A673 (cell line): ENCODE measurements around the gene SLC35F1.

Experiments
- CTCF ChIP-seq: fragments of 300-800, 200-600 bp; sonication (generic); conservative IDR thresholded peaks from 2 replicates; pipeline ENCODE4 v1.5.1; 2017; ENCODE audit warnings: low read depth, mild to moderate bottlenecking, antibody characterized with exemption, low read length, moderate library complexity, mixed read lengths
- EZH2 ChIP-seq: fragments of 200-600 bp; sonication (generic); IDR thresholded peaks from 2 replicates; pipeline ENCODE4 v1.6.1; 2017; ENCODE audit warnings: borderline replicate concordance, low read depth, mild to moderate bottlenecking, mixed read lengths, antibody characterized with exemption, low read length; ENCODE audit not compliant: poor library complexity, severe bottlenecking

DNA sequence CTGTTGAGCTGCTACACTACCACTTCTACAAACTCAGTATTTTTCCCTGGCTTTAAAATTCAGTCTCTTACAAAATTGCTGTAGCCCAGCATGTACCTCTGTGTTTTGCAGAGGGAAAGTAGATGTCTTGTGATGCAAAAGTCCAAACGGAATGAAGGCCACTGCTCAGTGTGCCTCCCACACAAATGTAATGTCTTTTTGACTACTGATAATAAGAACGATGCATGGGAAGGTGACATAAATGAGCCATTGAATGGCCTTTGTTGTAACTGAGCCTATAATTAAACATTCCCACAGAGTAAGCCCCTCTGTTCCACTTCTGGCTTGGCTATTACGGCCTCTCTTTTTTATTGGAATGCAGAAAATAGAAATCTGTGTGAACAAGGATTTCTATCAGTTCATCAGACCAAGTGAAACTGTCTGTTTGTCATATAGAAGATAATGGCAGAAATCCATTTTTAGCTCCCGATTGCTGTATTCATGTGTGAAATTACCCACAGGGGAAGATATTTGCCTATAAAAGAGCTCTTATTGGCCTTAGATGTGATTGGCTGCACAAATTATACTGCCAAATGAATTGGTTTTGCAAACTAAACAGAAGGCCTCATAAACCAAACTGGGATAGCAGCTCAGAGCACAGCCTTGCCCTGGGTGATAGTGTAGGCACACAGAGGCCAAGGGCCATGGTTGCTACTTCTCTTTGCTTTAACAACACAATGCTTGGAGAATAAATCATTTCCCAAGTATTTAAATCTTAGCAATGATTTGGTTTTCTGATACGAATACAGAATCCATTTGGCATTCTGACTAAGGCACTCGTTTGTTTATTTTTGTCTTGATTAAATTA is 399.6 kb downstream of the SLC35F1 start:
- TF ChIP-seq EZH2 = no peak
- no peak for TF ChIP-seq CTCF
